Prostate gland (tissue), 2 donors: ENCODE data around the gene CPA5.

Experiments used
- CTCF ChIP-seq, 4 experiments: fragments of 200-600 bp in 2 of 4; fragments of 450-650 bp in 2 of 4; sonication (generic) in 2 of 4; IDR thresholded peaks; 1 replicate in 3 of 4; 2 replicates in 1 of 4; pipeline ENCODE4 v1.5.1; 2016 to 2019; ENCODE audit warnings: antibody characterized with exemption in 4 of 4, mild to moderate bottlenecking in 2 of 4, moderate library complexity in 2 of 4
- POLR2A ChIP-seq: fragments of 450-650 bp; IDR thresholded peaks from one replicate; pipeline ENCODE4 v1.6.1; 2016; ENCODE audit warnings: antibody characterized with exemption, mild to moderate bottlenecking

- TF ChIP-seq CTCF (IDR thresholded peaks at IDR 0.05) (no peak), POLR2A (no peak)
Measured at GRCh38 chr7:130371046-130371445, 26.4 kb downstream of the CPA5 start.
